HG02938 (cell line): ENCODE data around the gene FIGNL2.
"Not testable (repeated sequence)": the region's sequence is repeated elsewhere in the genome, so short reads cannot be mapped to it uniquely, and the experiment has no call there.

Source experiments
- ATAC-seq: cut with Tn5 transposase; IDR thresholded peaks from one replicate; pipeline ENCODE4 v1.9.1; 2021; ENCODE audit warnings: mild to moderate bottlenecking, moderate library complexity; ENCODE audit not compliant: unreplicated experiment

FIGNL2 gene

DNA sequence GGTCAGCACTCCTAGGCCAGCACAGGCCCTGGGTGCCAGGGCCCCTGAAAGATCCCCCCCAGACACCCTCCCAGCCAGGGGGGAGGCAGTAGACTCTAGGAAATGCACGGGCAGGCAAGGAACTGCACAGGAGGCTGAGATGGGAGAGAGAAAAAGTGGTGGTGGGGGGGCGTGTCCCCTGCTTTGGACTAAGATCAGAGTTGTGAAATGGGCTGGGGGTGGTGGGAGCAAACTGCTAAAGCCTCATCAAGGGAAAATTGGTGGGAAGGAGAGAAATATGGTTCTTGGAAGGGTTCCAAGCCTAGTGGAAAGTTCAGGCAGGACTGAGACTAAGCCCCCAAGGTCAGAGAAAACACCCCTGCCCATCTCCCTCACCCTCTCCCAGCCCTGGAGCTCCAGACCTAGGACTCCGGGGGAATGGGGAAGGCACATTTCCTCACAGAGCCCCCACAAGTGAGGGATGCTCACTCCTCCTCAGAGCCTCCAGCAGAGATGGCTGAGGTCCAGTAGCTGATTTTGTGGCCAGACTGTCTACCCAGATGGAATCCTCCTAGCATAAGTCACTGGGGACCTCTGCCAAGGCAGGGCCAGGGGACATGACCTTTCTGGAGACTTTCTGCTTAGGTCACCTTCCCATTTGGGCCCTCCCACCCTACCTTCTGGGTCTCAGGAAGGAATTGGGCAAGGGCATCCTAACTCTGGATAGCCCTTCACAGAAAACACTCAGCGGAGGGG is 29.8 kb downstream of the FIGNL2 start:
- ATAC-seq: no peak

DNA sequence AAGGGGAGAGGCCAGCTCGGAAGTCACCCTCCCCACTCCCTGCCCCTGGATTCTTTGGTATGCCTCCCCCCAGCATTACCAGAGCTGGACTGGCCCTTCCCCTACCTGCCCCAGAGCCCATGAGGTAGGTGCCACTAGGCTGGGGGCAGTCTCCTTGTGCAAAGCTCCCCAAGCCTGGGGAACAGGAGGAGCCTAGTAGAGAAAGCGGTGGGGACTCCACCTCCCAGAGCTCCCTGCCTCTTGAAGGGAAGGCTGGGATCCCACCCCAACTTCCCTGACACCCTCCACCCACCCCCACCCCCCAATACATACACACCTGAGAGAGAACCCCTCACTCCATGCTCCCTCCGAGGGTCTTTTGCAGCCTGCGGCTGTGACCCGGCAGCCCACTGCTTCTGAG is 30.4 kb downstream of the FIGNL2 start:
- no peak for ATAC-seq

DNA sequence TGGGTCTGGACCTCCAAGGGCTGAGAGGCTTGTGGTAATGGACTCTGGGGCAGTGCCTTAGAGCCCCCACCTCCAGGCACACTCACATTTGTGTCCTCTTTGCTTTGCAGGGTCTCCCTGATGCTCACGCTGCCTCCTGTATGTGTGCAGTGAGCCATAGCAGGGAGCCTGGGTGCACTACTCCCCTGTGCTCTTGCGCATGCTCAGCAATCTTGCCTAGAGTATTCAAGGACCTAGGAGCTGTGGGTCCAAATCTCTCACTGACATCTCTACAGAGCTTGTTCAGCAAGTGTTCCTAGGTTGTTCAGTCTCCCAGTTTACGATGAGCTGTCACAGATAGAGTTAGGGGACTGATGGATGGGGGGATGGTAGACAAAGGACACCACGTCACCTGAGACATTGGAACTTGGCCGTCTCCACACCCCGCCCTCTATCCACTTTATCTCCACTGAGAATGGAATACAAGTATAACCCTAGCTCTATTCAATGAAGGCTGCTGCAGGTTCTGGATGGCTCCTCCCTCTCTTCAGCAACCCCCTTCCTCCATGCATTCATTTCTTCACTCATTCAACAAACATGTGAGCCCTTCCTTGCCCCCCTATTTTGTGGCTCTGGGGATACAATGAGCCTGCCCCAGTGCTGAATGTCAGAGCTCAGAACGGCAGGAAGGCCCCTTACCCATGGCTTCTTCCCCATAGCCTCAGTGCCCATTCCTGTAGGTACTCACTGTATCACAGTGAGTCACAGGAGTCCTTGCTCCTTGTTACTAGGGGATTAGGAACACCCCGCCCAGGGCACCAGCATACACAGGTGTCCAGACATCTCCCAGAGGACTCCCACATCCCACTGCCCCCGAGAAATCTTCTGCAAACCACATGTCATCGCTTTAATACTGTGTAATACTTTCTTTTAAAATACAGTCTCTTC is 31.2 kb downstream of the FIGNL2 start:
- no peak for ATAC-seq

DNA sequence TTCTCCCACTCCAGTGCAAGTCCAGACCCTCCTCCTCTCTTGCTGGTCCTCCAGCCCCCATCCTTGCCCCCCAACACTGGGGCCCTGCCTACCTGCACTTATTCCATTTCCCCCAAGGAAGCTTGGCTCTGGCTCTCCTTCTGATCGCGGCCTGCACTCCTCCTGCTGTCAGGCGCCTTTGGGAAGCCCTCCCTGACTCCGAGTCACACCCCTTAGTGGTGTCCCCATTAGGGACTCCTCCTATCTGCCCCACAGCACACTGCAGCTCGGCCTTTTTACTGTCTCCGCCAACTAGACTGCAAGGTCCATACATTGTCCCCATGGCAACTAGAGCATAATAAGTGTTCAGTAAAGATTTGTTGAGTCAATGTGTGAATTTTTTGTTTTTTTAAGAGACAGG is 32.9 kb downstream of the FIGNL2 start:
- ATAC-seq: no peak

DNA sequence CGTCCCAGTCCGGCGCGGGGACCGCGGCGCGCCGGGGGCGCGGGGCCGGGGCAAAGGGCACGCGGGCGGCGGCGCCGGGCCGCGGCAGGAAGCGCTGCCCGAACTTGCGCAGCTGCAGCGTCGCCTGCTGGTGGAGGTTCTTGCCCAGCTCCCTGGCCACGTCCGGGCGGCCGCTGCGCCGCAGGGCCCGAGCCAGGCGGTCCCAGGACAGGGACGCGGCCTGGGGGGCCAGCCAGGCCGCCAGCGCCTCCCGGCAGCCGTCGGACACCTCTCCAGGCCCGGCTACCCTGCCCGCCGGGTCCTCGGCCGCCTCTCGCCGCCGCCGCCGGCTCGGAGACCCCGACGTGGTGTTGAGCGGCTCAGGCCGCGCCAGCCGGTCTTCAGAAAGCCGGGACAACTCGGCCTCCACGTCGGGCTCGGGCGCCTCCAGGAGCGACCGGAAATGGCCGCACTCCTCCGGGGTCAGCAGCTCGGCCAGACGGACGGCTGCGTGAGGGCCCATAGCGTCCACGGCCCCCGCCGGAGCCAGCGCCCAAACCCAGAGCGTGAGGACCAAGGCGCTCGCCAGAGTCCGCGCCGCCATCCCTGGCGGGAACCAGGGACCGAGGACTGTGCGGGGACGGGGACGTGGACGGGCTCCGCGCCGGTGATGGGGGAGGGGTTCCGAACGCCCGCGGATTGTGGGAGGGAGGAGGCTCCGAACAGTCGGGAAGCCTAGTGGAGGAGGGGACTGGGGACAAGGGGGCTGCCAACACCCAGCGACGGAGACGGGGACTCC is 34.0 kb downstream of the FIGNL2 start:
- no peak for ATAC-seq

DNA sequence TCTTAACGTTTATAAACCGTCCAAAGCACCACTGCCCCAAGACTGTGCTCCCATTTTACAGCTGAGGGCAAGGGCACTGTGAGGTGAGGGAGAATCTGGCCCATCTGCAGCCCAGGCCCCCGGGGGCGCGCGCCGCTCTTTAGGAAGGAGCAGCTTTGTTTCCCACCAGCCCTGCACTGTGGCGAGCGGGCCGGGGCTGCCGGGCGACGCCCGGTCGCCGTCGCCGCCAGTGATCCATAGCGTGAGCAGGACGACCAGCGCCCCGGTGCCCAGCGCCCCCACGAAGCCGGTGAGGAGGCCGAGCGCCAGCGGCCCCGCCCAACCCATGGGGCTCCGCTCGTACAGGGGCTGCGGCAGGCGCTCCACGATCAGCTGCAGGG is 34.6 kb downstream of the FIGNL2 start:
- ATAC-seq: no peak

DNA sequence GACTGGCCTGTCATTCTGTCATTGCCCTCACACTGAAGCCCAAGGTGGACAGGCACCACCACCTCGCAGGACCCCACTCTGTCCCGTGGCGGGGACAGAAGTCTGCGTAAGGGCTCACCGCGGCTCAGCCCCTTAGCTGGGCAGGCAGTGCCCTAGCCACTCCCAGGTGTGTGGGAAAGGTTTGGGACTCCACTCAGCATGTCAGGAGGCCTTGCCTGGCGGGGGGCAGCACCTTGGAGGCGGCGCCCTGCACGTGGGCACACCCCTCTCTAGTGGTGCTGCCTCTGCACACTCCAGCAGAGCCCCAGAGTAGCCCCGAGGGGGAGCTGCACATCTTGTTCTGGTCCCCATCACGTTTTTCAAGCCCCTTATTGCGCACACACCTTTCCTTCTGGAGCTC is 35.6 kb downstream of the FIGNL2 start:
- ATAC-seq: no peak

DNA sequence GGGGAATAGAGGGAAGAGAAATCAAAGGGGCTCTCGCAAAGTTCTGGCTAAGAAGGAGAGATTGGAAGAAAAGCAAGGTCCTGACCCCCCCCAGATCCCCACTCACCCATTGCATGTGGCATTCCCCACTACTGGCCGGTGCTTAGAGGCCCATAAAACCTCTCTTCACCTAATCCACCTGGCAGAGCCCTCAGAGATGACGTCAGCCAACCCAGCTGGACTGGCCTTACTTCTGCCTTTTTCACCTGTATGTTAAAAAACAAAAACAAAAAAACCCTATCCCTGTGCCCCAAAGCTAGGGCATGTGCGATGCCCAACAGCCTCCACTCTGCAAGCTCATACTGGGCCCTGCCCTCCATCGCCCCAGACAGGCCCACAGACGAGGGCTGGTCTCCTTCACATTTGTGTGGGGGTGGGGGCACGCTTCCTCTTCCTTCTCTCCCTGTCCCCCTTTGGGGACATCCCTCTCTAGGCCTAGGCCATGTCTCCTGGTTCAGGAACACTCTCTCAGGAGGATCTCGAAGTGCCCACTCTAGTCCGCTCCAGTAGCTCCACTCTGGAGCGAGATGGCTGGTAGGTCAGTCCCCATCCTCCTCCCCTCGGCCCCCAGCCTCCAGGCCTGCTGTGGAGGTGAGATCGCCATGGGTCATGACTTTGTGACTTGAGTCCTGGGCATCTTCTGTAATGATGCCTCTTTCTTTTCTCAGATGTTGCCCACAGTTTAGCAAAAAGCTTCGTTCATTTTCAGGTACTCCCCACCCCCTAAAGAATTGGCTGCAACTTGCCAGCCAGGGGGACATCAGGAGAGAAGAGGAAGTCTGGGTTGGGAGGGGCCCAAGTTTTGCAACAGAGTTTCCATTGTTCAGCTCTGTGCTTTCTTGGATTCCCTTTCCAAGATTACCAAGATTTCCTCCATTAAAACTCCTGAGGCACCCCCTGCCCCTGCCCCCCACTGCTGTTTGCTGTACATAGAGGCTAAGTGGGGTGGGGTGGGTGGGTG is 37.0 kb downstream of the FIGNL2 start:
- ATAC-seq: no peak

DNA sequence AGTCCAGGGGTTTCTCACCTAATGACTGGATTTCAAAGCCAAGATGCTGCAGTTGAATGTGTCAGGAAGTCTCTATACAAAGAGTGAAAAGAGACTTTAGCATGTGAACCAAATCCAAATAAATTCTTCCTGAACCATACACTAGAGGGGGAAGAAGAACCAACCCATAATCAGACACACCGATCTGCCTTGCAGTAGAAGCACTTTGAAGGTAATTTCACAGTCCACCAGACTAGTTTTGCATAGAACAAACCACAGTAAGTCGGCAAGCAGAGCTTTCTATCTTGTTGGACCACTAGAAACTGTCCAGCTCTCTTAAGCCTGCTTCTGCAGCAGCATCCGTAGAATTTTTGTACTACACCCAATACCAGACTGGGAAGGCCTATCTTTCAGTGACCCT is 39.3 kb downstream of the FIGNL2 start:
- ATAC-seq: no peak

DNA sequence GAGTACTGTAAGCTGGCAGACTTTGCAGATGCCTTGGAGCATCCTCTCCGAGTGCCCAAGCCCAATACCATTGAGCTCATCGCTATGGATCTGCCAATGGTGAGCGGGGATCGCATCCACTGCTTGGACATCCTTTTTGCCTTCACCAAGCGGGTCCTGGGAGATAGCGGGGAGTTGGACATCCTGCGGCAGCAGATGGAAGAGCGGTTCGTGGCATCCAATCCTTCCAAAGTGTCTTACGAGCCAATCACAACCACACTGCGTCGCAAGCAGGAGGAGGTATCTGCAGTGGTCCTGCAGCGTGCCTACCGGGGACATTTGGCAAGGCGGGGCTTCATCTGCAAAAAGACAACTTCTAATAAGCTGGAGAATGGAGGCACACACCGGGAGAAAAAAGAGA is 41.6 kb downstream of the FIGNL2 start:
- no peak for ATAC-seq

DNA sequence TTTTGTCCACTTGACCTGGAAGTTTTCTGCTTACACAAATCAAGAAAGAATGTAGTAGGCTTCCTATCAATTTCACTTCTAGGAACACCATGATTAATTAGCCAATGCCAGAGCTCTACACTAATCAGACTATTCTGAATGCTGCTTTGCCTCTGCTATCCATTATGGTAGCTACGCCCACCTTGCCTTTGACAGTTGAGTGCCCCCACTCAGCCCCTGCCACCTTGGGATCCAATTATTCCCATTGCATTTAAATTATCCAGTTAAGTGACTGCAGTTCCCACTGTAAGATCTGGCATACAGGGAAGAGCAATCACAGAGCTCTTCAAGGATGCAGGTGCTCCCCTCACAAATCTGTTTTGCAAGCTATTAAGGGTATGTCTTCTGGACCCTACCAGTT is 47.5 kb downstream of the FIGNL2 start:
- no peak for ATAC-seq

DNA sequence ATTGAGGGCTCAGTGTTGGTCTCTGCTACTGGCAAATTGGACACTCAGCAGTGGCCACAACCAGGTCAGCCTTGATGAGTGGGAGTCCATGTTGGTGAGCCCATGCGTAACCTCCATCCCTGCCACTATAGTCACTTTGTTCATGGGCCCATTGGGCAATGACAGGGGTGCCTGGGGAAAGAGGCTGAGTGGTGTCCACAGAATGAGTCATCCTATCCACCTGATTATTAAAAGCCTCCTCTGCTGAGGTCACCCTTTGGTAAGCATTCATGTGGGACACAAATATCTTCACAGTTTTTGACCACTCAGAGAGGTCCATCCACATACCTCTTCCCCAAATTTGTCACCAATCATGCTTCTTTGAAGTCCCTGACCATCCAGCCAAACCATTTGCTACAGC is 50.0 kb downstream of the FIGNL2 start:
- no peak for ATAC-seq

DNA sequence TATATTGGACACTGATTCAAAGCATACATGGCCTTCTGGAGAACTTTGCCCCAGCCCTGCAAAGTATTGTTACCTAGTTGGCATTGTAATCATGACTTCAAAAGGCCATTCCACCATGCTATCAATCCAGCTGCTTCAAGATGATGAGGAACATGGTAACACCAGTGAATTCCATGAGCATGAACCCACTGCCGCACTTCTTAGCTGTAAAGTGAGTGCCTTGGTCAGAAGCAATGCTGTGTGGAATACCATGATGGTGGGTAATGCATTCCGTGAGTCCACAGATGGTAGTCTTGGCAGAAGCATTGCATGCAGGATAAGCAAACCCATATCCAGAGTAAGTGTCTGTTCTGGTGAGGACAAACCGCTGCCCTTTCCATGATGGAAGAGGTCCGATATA is 50.5 kb downstream of the FIGNL2 start:
- ATAC-seq: not testable (repeated sequence)

DNA sequence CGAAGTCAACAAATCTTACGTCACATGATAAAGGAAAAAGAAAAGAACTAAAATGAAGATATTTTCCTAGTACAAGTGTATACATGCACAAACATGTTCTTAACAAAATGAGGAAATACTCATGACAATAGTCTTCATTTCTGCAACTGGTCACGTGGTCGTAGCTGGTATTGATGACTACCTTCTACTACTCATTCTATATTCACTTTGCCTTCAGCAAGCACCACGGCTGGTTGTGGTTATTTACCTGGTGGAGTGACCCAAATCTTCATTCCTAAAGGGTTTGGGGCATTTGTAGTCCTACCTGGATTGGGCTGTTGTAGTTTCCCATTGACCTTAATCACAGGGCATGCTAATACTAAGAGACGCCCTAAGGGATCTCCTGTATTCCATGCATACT is 51.2 kb downstream of the FIGNL2 start:
- no peak for ATAC-seq

DNA sequence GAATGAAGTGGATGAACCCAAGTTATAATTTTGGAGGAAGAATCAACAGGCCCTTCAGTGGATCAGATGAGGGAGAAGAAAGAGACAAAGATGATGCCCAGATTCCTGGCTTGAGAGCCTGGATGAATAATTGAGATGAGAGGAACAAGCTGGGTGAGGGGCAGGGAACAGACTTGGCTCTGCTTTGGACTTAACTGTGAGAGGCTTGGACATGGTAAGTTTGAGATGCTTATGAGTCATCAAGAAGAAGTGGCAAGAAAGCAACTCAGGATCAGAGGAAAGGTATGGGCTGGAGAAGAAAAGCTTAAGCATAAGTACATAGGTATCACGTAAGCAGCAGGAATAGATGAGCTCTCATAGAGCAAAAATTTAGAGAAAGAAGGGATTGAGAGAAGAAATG is 55.3 kb downstream of the FIGNL2 start:
- ATAC-seq: no peak

DNA sequence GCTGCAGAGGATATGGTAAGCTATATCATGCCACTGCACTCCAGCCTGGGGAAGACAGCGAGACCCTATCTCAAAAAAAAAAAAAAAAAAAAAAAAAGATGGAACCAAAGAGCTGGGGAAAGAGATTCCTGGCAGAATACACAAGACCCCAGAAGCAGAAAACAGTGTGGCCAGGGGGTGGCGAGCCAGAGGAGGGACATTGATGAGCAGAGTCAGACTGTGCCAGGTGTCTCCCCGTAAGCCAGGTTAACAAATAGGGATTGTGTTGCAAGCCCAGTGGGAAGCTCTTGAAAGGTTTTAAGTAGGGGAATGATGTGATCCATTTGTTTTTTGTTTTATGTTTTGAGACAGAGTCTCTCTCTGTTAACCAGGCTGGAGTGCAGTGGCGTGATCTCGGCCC is 56.1 kb downstream of the FIGNL2 start:
- no peak for ATAC-seq

DNA sequence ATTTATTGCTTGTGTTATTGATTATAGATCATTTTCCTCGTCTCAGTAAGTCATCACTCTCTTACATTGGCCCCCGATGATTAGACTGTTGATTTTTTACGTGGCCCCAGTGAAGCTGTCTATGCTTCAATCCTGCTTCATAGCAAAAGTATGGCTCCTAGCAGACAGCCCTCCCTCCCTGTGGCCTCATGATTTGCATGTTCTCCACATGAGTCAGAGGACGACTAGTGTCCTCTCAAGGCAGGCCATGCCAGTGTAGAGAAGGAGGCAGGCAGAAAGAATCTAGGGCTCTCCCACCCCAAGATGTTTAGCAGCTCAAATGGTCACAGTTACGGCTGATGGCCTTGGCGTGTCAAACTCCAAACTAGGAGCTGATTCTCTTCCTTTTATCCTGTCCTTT is 59.6 kb downstream of the FIGNL2 start:
- ATAC-seq: no peak

DNA sequence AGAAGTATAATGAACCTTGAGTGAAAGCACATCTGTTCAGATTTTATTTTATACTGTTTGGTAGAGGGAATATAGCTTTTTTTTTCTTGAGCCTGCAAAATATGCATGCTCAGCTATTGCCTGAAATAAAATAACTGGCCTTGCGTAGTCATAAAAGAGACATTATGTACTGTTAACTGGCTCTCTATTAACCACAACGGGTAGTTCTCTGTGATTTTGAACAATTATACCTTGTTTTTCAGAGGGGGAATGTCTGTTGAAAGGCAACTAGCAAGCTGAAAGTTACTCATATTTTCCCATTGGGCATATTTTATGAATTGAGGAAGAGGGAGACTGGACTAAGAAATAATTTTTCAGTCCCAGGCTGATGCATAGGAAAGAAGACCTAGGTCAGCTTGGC is 62.6 kb downstream of the FIGNL2 start:
- ATAC-seq: no peak

DNA sequence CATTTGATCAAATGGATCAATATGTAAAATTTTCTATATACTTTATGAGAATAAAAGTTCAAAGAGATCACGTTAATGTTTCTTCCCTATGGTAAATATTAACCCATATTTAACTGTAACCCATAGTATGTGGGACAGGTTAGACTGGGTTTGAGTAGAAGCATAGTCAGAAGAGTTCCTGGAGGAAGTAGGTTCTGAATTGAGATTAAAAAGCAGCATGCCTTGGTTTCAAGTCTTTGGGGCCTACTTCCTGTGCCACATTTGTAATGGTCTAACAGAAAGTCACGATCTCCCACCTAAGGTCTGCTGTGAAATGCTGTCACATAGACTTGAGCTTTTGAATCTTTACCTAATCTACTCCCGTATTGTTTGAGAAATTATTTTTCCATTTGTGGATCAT is 63.8 kb downstream of the FIGNL2 start:
- ATAC-seq: no peak

DNA sequence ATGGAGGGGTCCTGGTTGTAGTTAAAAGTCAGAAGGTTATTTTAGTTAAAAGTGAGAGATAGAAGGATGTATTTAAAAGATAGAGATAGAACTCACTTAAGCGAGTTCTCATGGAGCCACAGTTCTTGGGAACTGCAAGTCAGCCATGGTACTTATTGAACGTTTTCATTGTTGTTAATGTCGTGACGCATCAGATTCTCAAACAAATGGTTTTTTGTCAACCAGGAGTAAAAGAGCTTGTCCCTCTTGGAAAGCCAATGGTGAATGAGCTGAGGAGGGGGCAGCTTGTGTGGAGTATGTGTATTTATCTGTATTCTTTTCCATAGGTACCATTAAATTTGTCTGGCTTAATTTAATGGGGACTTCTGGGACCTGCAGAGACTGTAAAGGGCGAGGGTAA is 68.6 kb downstream of the FIGNL2 start:
- ATAC-seq: no peak
